GM21360 (cell line): Measurements from ENCODE around the gene ALK.

Source experiments
- ATAC-seq: cut with Tn5 transposase; IDR thresholded peaks from one replicate; pipeline ENCODE4 v1.9.1; 2021; ENCODE audit warnings: mild to moderate bottlenecking, moderate library complexity; ENCODE audit not compliant: unreplicated experiment

ALK gene

DNA sequence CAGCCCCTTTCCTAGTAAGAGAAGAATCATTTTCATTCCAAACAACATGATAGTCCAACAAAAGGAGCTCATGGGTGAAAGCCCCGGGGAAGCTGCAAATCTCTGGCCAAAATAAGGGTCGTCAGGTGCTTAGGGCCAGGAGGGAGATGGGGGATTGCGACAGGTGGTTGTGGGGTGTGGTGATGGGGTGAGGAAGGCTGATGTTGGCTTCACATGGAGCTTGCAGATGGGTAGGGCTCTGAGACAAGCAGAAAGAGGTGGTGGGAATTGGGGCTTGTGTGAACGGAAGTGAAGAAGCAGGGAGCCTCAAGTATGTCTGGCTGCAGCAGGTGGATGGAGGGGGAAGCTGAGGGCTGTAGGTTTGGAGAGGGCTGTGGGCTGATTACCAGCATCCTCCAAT is 680.0 kb downstream of the ALK start:
- no peak for ATAC-seq

- ATAC-seq: no peak
Measured at GRCh38 chr2:29240601-29241000, 680.8 kb downstream of the ALK start.

GRCh38 chr2:29239209-29239960 is 682.0 kb downstream of the ALK start:
- no peak for ATAC-seq

DNA sequence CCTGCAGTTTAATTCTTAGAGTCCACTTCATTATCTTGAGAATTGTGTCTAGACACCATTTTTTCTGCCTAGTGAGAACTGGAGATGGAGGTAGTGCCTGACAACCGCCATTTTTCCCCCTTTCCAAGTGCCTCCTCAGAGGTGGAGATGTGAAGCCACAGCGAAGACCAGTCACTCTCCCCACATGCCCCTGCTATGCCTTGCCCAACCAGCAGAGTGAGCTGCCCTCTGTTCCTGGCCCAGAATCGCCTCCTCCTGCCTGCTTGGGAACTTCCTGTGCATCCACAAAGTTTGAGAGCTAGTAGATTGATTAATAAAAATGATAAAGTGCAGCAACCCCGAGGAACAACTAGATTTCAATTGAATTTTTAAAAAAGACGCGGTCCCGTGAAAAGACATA is 682.9 kb downstream of the ALK start:
- no peak for ATAC-seq

DNA sequence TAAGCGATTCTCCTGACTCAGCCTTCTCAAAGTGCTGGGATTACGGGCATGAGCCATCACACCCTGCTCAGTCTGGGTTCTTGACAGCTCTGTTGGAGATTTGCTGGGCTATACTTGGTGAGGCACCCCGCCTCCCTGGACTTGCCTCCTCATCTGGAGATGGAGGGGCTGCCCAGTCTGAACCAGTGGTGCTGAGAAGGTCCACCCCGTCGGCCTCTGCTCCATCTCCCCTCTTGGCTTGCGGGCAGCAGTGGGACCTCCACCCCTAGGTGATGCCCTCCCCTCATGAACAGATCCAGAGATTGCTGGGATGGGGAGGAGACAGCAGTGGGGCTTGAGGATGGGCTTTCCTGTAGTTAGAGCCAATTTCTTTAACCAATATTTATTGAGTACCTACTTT is 685.3 kb downstream of the ALK start:
- ATAC-seq: no peak

DNA sequence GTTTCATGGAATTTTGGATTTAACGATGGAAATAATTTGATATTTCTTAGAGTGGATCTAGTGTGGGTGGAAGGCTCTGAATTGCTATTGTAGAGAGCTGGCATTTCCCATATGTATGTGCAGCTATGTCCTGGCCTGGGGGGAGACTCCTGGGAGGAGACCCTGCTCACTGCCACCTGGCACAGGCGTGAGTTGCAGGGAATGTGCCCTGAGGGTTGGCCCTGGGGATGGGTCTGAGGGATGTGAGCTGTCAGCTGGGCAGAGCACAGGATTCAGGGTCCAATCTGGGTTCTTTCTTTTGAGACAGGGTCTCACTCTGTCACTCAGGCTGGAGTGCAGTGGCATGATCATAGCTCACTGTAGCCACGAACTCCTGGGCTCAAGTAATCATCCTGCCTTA is 686.0 kb downstream of the ALK start:
- ATAC-seq: no peak

- ATAC-seq: no peak
Measured at GRCh38 chr2:29233428-29233827, 688.0 kb downstream of the ALK start.

- no peak for ATAC-seq
Measured at GRCh38 chr2:29232041-29232440, 689.3 kb downstream of the ALK start.

DNA sequence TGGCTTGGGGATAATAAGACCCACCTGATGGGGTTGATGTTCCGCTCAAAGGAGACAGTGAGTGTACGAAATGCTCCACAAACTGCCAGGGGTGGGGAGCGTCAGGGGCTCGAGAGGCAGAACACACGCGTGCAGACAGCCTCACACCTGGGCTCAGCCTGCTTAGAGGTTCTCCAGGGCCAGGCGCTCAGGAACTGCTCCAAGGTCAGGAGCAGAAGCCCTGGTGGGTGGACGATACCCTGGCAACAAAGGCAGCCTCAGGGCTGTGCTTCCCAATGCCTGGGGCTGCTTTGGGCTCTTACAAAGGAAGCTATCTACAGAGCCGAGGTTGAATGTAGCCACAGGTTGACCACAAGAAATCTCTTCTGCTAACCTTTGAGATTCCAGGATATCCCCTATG is 691.7 kb downstream of the ALK start:
- ATAC-seq: no peak

DNA sequence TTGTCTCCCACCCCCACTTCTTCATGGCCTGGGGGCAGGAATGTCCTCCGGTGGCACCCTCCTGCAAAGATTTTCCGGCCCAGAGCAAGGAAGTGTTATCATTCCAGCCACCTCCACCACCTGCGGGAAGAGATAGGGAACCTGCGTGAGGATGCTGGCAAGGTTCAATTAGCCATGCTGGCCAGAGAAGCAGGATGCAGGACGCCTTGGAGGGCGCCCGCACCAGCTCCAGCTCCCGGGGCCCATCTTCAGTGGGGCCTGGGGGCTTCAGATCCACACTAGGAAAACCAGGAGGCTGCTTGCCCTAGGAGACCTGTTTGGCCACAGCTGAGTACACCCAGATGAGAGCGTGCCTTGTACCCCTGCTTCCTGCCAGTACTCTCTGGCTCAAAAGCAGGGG is 692.4 kb downstream of the ALK start:
- ATAC-seq: no peak

- ATAC-seq: no peak
Measured at GRCh38 chr2:29227935-29228675, 693.3 kb downstream of the ALK start.

DNA sequence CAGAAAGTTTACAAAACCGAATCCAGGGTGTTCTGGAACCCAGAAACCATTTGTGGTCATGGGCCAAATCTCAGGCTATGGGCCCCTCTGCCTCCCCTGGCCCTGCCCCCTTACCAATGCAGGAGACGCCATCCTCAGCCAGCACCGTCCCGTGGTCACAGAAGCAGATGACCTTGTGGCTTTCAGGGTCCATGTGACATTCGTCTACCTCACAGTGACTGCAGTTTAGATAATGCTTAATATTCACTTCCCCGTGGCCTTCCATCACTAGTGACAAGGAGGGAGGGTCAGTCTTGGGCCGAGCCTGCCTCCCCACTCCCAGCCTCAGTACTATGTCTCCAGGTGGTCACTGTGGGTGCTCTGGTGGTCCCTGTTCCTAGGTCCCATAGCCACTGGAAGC is 694.6 kb downstream of the ALK start:
- ATAC-seq: no peak

- ATAC-seq: no peak
Measured at GRCh38 chr2:29226375-29226774, 695.0 kb downstream of the ALK start.

- ATAC-seq: no peak
Measured at GRCh38 chr2:29225814-29226213, 695.6 kb downstream of the ALK start.

- ATAC-seq: no peak
Measured at GRCh38 chr2:29224693-29225551, 696.5 kb downstream of the ALK start.

DNA sequence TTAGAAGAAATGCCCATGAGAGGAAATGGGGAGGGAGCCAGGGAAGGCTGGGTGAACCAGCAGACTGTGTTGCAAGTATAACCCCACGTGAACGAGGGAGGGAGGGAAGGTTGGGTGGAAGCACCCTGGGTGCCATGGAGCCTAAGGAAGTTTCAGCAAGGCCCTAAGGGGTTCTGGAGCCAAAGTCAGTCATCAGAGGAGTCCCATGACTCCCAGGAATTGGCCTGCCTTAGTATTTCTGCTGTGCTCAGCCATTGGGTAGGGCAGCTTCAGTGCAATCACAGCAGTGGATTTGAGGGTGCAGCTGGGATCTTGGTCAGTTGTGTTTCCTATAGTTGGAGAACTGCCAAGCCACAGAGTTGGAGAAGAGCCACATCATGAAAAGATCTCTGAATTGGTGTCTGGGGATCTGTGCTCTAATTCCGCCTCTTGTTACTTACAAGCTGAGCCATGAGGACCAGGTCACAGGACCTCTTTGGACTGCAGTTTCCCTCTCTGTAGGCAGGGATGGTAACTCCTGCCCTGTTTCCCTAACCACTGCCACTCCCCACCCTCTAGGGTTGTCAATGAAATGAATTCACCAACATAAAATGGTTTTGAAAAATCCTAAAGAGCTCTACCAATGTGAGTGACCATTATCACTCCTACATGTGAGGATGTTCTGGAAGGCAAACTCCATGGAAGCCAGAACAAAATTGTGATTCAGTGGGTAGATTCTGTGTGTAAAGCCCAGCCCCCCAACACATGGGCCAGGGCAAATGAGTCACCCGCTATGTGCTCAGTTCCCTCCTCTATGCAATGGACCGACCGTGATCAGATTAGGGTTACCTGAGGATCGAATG is 697.3 kb downstream of the ALK start:
- no peak for ATAC-seq

GRCh38 chr2:29223257-29223656 is 698.1 kb downstream of the ALK start:
- ATAC-seq: no peak

- ATAC-seq: no peak
Measured at GRCh38 chr2:29222381-29223179, 698.8 kb downstream of the ALK start.

GRCh38 chr2:29220506-29221270 is 700.7 kb downstream of the ALK start:
- ATAC-seq: no peak
